PFSK-1 (cell line): Measurements from ENCODE around the gene AREL1.

Source experiments
- FOXP2 ChIP-seq: optimal IDR thresholded peaks from 2 replicates; pipeline ENCODE3; 2011; ENCODE audit warnings: borderline replicate concordance, control low read depth, inconsistent platforms; ENCODE audit not compliant: insufficient read depth; ENCODE audit errors: extremely low read length, extremely low read depth
- POLR2AphosphoS5 ChIP-seq: IDR thresholded peaks from 2 replicates; pipeline ENCODE4 v1.6.1; 2012; ENCODE audit warnings: low read depth, mild to moderate bottlenecking, control low read depth, low read length, moderate library complexity
- SIN3A ChIP-seq: IDR thresholded peaks from 2 replicates; pipeline ENCODE4 v1.6.1; 2012; ENCODE audit warnings: mild to moderate bottlenecking, low read length, moderate library complexity, borderline replicate concordance; ENCODE audit not compliant: insufficient read depth
- TAF1 ChIP-seq: IDR thresholded peaks from 2 replicates; pipeline ENCODE4 v1.6.1; 2012; ENCODE audit warnings: low read length, control low read depth, borderline replicate concordance; ENCODE audit not compliant: insufficient read depth
- TF ChIP-seq, protein P1 (sequence below), 2 experiments: IDR thresholded peaks; 2 replicates each; pipeline versions ENCODE4 v1.6.1 to v1.8.0; 2011 to 2012; ENCODE audit warnings: low read depth in 2 of 2, low read length in 2 of 2, control low read depth in 1 of 2, inconsistent platforms in 1 of 2, mild to moderate bottlenecking in 1 of 2, moderate library complexity in 1 of 2; ENCODE audit not compliant: insufficient read depth in 1 of 2

AREL1 gene

DNA sequence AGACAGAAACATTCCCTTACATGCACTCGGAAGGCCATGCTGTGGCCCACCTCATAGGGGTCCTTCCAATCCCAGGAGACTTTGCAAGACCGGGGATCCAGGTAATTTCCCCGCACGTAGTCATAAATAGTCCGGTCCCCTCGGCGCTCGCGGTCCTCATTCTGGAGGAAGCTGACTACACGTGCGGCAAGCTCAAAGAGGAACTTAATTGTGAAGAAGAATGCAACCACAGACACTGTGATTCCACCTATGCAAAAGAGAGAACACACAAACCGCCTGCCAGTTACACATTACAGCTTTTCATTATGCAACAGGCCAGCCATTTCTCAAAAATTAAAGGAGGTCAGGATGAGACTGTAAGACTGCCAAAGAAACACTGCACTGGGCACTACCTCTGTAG is 28.4 kb downstream of the AREL1 start:
- TF ChIP-seq, protein P1, sequence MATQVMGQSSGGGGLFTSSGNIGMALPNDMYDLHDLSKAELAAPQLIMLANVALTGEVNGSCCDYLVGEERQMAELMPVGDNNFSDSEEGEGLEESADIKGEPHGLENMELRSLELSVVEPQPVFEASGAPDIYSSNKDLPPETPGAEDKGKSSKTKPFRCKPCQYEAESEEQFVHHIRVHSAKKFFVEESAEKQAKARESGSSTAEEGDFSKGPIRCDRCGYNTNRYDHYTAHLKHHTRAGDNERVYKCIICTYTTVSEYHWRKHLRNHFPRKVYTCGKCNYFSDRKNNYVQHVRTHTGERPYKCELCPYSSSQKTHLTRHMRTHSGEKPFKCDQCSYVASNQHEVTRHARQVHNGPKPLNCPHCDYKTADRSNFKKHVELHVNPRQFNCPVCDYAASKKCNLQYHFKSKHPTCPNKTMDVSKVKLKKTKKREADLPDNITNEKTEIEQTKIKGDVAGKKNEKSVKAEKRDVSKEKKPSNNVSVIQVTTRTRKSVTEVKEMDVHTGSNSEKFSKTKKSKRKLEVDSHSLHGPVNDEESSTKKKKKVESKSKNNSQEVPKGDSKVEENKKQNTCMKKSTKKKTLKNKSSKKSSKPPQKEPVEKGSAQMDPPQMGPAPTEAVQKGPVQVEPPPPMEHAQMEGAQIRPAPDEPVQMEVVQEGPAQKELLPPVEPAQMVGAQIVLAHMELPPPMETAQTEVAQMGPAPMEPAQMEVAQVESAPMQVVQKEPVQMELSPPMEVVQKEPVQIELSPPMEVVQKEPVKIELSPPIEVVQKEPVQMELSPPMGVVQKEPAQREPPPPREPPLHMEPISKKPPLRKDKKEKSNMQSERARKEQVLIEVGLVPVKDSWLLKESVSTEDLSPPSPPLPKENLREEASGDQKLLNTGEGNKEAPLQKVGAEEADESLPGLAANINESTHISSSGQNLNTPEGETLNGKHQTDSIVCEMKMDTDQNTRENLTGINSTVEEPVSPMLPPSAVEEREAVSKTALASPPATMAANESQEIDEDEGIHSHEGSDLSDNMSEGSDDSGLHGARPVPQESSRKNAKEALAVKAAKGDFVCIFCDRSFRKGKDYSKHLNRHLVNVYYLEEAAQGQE (IDR thresholded peaks at IDR 0.05; ENCODE audit: insufficient read depth in 1 of 2, low read depth in 2 of 2, low read length in 2 of 2), result no peak
- no peak for TF ChIP-seq FOXP2
- no peak for TF ChIP-seq SIN3A
- TF ChIP-seq POLR2AphosphoS5, result no peak
- TF ChIP-seq TAF1, result no peak

- TF ChIP-seq, protein P1 (IDR thresholded peaks at IDR 0.05; ENCODE audit: insufficient read depth in 1 of 2, low read depth in 2 of 2, low read length in 2 of 2), result no peak
- TF ChIP-seq FOXP2 (no peak), POLR2AphosphoS5 (no peak), TAF1 (no peak), SIN3A (no peak)
These were observed 29.5 kb downstream of the AREL1 start for GRCh38 chr14:74683406-74683805.

- TF ChIP-seq FOXP2 (no peak), POLR2AphosphoS5 (no peak), TAF1 (no peak), SIN3A (no peak)
- TF ChIP-seq, protein P1 (IDR thresholded peaks at IDR 0.05; ENCODE audit: insufficient read depth in 1 of 2, low read depth in 2 of 2, low read length in 2 of 2), result no peak
These were observed 30.5 kb downstream of the AREL1 start for GRCh38 chr14:74682169-74682952.

GRCh38 chr14:74675219-74675618 is 37.7 kb downstream of the AREL1 start:
- TF ChIP-seq POLR2AphosphoS5 (no peak), SIN3A (no peak), TAF1 (no peak), FOXP2 (no peak)
- TF ChIP-seq, protein P1 (IDR thresholded peaks at IDR 0.05; ENCODE audit: insufficient read depth in 1 of 2, low read depth in 2 of 2, low read length in 2 of 2), result no peak

DNA sequence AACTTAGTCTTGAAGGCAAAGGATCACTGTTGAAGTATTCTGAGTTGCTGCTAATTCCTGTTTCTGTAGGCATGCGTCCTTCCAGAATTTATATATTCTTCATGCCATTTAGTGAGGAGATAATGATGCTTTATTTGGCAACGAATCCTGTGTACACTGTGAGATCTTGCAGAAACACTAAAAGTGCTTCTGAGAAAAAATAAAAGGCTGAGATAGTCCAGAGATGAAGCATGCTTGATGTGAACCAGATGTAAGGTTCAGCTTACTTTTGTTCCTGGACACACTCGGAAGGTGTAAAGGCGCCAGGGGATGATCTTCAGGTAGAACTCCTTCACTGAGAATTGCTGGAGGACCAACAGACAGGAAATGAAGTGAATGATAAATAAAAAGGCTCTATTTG is 39.1 kb downstream of the AREL1 start:
- TF ChIP-seq FOXP2 (no peak), SIN3A (no peak), TAF1 (no peak), POLR2AphosphoS5 (no peak)
- TF ChIP-seq, protein P1 (IDR thresholded peaks at IDR 0.05; ENCODE audit: insufficient read depth in 1 of 2, low read depth in 2 of 2, low read length in 2 of 2), result no peak
